Uterus (tissue), 4 donors: ENCODE data around the gene P2RX7. TPM values are rescaled to one million over a fixed set of nuclear protein-coding genes. Genes with fewer than 3 reads are reported as not detected.
A peak's percentile ranks its signal among the peaks of the same experiment; 100 is the strongest.

ENCODE experiments used
- DNase-seq, 2 donors: peaks; one replicate each; pipeline ENCODE4 v3.0.0-alpha.2; 2019 to 2020
- H3K27ac ChIP-seq, 2 donors: fragments of 200-600 bp; sonication (generic); 1 replicate in 1 of 2; 2 replicates in 1 of 2; pipeline ENCODE4 v1.5.1; 2016 to 2018
- H3K27me3 ChIP-seq, 2 donors: fragments of 200-600 bp; sonication (generic); one replicate each; pipeline ENCODE4 v1.5.1; 2018 to 2019; ENCODE audit warnings: control low read depth in 1 of 2
- H3K36me3 ChIP-seq, 2 donors: fragments of 200-600 bp; sonication (generic); one replicate each; pipeline ENCODE4 v1.5.1; 2019; ENCODE audit warnings: control low read depth in 1 of 2
- H3K4me1 ChIP-seq, 2 donors: fragments of 200-600 bp; sonication (generic); one replicate each; pipeline ENCODE4 v1.5.1; 2018 to 2019; ENCODE audit warnings: control low read depth in 1 of 2
- H3K4me3 ChIP-seq, 2 donors: fragments of 200-600 bp; sonication (generic); 1 replicate in 1 of 2; 2 replicates in 1 of 2; pipeline ENCODE4 v1.5.1; 2018 to 2019; ENCODE audit warnings: mild to moderate bottlenecking in 1 of 2
- H3K9me3 ChIP-seq, 2 donors: fragments of 200-600 bp; sonication (generic); one replicate each; pipeline ENCODE4 v1.5.1; 2019; ENCODE audit warnings: control low read depth in 1 of 2
- POLR2A ChIP-seq, 2 donors: fragments of 450-650 bp; IDR thresholded peaks; one replicate each; pipeline ENCODE4 v1.6.1; 2016; ENCODE audit warnings: antibody characterized with exemption in 2 of 2, mild to moderate bottlenecking in 1 of 2, moderate library complexity in 1 of 2
- intact Hi-C: fragments of 100-400 bp; cut with DNase I; formaldehyde crosslinking; loops from one replicate; pipeline ENCODE4 v1.15.1; 2023; ENCODE audit warnings: low total_unique reads
- total RNA-seq, 4 donors: library from RNA; depleted of rRNA in 3 of 4; stranded (reverse); fragments of >200 nt in 3 of 4; gene quantifications; one replicate each; pipeline versions ENCODE4 v1.1.0 to v1.2.4, GENCODE V29; 2014 to 2023
- TF ChIP-seq, protein P1 (sequence below), 4 experiments: fragments of 200-600 bp in 2 of 4; fragments of 450-650 bp in 2 of 4; sonication (generic) in 2 of 4; IDR thresholded peaks; one replicate each; pipeline ENCODE4 v1.5.1; 2016 to 2019; ENCODE audit warnings: antibody characterized with exemption in 4 of 4, mild to moderate bottlenecking in 2 of 4, moderate library complexity in 1 of 4
- donor health status: DM: yes; HTN: yes; CAD: no.

P2RX7 gene
- total RNA-seq, 4 donors from 2014 or later, result 1.0 to 7.7 (median 3.1) TPM

DNA sequence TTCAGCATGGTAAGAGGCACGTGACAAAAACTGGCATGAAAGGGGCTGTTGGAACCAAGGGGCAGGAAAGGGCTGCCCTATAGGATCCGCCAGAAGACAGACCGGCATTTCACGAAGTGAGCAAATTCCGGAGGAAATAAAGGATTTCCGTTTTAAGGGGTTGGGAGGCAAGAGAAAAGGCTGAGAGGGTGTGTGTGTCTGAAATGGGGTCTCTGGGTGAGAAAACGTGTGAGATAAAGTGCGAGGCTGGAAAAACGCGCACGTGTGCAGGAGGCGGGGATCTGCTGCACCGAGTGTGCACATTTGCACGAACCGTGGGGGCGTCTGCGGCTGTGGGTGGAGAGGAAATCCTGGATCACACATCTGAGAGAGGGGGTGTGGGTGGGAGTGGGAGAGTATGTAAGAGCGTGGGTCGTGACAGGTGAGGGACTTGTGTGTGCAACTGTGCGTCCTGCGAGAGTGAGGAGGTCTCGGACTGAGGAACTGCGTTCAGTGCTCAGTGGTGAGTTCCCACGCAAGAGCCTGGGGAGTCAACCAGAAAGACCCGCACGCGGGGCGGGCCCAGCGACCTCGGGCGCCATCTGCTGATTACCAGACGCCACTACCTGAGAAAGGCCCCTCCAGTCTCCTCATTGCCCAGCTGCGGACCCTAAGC is 37.0 kb upstream of the P2RX7 start:
- TF ChIP-seq, protein P1, sequence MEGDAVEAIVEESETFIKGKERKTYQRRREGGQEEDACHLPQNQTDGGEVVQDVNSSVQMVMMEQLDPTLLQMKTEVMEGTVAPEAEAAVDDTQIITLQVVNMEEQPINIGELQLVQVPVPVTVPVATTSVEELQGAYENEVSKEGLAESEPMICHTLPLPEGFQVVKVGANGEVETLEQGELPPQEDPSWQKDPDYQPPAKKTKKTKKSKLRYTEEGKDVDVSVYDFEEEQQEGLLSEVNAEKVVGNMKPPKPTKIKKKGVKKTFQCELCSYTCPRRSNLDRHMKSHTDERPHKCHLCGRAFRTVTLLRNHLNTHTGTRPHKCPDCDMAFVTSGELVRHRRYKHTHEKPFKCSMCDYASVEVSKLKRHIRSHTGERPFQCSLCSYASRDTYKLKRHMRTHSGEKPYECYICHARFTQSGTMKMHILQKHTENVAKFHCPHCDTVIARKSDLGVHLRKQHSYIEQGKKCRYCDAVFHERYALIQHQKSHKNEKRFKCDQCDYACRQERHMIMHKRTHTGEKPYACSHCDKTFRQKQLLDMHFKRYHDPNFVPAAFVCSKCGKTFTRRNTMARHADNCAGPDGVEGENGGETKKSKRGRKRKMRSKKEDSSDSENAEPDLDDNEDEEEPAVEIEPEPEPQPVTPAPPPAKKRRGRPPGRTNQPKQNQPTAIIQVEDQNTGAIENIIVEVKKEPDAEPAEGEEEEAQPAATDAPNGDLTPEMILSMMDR (IDR thresholded peaks at IDR 0.05), result peak; percentile 69 to 79 (median 76)
- TF ChIP-seq POLR2A (IDR thresholded peaks at IDR 0.05), result no peak
- Histone ChIP-seq H3K27me3 (no peaks in the 10 kb centered on the region), H3K4me1 (no peaks in the 10 kb centered on the region), H3K4me3 (peak overlapping the region in 1 of 2 donors; percentile 18), H3K27ac (no peak overlapping the region), H3K36me3 (no peaks in the 10 kb centered on the region), H3K9me3 (no peaks in the 10 kb centered on the region)
- intact Hi-C loops, result no loop called here
- DNase-seq, result peak; percentile 53 to 65

DNA sequence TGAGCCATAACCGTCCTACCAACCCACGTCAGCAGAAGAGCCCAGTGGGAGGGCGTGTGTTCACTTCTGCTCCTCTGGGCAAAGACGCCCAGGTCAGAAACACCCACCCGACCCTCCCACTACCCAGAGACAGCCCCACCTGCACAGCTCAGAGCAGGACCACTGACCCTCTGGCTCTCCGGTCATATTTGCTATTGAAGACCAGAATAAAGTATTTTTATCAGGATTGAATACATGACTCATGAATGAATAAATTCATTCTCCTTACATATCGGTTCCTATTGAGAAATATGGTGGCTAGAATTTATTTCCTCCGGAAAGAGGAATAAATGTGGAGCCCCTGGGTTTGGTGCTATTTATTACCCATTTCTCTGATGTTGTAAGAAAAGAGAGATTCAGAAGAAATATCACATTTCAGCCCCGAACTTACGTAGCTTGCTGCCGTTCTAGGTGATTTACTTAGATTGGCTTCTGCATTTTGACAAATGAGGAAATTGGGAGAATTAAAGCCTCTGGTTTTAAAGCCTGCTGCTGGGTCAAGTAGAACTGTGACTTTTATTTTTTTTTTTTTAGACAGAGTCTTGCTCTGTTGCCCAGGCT is 36.4 kb upstream of the P2RX7 start:
- intact Hi-C loops, result no loop called here
- Histone ChIP-seq H3K4me1 (no peaks in the 10 kb centered on the region), H3K27ac (no peak overlapping the region), H3K36me3 (no peaks in the 10 kb centered on the region), H3K9me3 (no peaks in the 10 kb centered on the region), H3K27me3 (no peaks in the 10 kb centered on the region), H3K4me3 (no peak overlapping the region)
- TF ChIP-seq, protein P1 (IDR thresholded peaks at IDR 0.05), result no peak
- no peak for TF ChIP-seq POLR2A (IDR thresholded peaks at IDR 0.05)
- DNase-seq, result no peak

DNA sequence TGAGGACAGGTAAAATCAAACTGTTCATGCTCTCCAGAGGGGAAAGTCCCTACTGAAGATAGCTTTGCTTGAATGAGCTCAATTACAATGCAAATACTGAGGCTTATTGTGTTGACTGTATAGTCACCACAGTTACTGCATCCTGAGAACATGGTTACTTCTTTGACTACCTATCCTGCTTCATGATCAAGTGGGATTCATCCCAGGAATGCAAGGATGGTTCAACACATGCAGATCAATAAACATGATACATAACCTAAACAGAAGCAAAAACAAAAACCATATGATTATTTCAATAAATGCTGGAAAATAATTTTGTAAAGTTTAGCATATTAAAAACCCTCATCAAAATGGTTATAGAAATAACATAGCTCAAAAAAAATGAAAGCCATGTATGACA is 32.9 kb upstream of the P2RX7 start:
- TF ChIP-seq POLR2A (IDR thresholded peaks at IDR 0.05), result no peak
- TF ChIP-seq, protein P1 (IDR thresholded peaks at IDR 0.05), result no peak
- no peak for DNase-seq
- H3K9me3 ChIP-seq, result no peaks in the 10 kb centered on the region
- H3K27me3 ChIP-seq, result no peaks in the 10 kb centered on the region
- no peaks in the 10 kb centered on the region for H3K4me1 ChIP-seq
- intact Hi-C loops, result no loop called here
- H3K36me3 ChIP-seq, result no peaks in the 10 kb centered on the region
- no peak overlapping the region for H3K4me3 ChIP-seq
- H3K27ac ChIP-seq, result no peak overlapping the region

DNA sequence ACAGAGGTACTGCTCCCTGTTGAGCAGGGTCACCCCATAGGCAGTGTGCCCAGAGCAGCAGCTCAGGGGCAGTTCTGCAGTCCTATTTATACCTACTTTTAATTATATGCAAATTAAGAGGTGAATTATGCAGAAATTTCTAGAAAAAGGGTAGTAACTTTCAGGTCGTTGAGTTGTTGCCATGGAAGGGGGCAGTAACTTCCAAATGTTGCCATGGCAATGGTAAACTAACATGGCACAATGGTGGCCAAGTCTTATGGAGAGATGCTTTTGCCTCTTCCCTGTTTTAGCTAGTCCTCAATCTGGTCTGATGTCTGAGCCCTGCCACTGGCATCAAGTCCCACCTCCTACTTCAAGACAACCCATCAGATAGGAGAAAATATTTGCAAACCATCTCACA is 30.4 kb upstream of the P2RX7 start:
- intact Hi-C loops, result no loop called here
- no peaks in the 10 kb centered on the region for H3K36me3 ChIP-seq
- H3K4me1 ChIP-seq, result no peaks in the 10 kb centered on the region
- TF ChIP-seq POLR2A (IDR thresholded peaks at IDR 0.05), result no peak
- TF ChIP-seq, protein P1 (IDR thresholded peaks at IDR 0.05), result no peak
- no peaks in the 10 kb centered on the region for H3K9me3 ChIP-seq
- no peak for DNase-seq
- no peak overlapping the region for H3K4me3 ChIP-seq
- no peak overlapping the region for H3K27ac ChIP-seq
- no peaks in the 10 kb centered on the region for H3K27me3 ChIP-seq

DNA sequence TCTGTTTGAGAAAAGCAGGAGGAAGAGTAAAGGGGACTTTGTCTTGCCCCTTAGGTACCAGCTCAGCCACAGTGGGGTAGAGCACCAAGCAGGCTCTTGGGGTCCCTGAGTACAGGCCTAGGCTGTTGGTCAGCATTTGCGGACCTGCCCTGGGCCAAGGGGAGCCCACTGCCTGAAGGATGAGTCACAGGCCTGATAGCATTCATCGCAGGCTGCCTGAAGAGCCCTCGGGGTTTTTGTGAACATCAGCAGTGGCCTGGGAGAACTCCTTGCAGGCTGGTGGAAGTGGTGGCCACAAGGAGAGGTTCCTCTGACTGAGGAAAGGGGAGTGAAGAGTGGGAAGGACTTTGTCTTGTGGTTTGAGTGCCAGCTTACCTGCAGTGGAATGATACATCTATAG is 25.0 kb upstream of the P2RX7 start:
- no peaks in the 10 kb centered on the region for H3K9me3 ChIP-seq
- no peak for DNase-seq
- TF ChIP-seq POLR2A (IDR thresholded peaks at IDR 0.05), result no peak
- TF ChIP-seq, protein P1 (IDR thresholded peaks at IDR 0.05), result no peak
- intact Hi-C loops, result no loop called here
- H3K36me3 ChIP-seq, result no peaks in the 10 kb centered on the region
- H3K27me3 ChIP-seq, result no peaks in the 10 kb centered on the region
- H3K4me3 ChIP-seq, result no peak overlapping the region
- H3K27ac ChIP-seq, result no peak overlapping the region
- H3K4me1 ChIP-seq, result no peaks in the 10 kb centered on the region
